CD14-positive monocyte (primary cell): ENCODE data around the gene KIAA0930. TPM values are rescaled to one million over a fixed set of nuclear protein-coding genes. Genes with fewer than 3 reads are reported as not detected.

Source experiments
- DNase-seq, 3 donors: peaks; one replicate each; pipeline ENCODE4 v3.0.0-alpha.2; 2011 to 2022
- H2AFZ ChIP-seq: 2 replicates; pipeline ENCODE4 v1.6.0; 2012; ENCODE audit warnings: mild to moderate bottlenecking, low read depth, low read length, inconsistent platforms; ENCODE audit not compliant: insufficient read depth, poor library complexity, severe bottlenecking
- H3K27ac ChIP-seq, 2 donors: 1 replicate in 1 of 2; 2 replicates in 1 of 2; pipeline ENCODE4 v1.5.1; 2012 to 2013; ENCODE audit warnings: low read length in 2 of 2, control low read depth in 1 of 2, inconsistent platforms in 1 of 2, low read depth in 1 of 2, mild to moderate bottlenecking in 1 of 2
- H3K27me3 ChIP-seq, 2 donors: one replicate each; pipeline versions ENCODE4 v1.6.0 to v1.6.1; 2011 to 2013; ENCODE audit warnings: low read length in 2 of 2; ENCODE audit not compliant: control insufficient read depth in 2 of 2, insufficient read depth in 2 of 2
- H3K36me3 ChIP-seq, 2 donors: replicated peaks in 1 of 2; 1 replicate in 1 of 2; 2 replicates in 1 of 2; pipeline versions ENCODE4 v1.5.1 to v1.6.1; 2012 to 2013; ENCODE audit warnings: low read length in 2 of 2, control low read depth in 1 of 2, inconsistent platforms in 1 of 2, mild to moderate bottlenecking in 1 of 2; ENCODE audit not compliant: insufficient read depth in 2 of 2, control insufficient read depth in 1 of 2
- H3K4me1 ChIP-seq, 2 donors: 1 replicate in 1 of 2; 2 replicates in 1 of 2; pipeline versions ENCODE4 v1.5.1 to v1.6.1; 2012 to 2013; ENCODE audit warnings: low read length in 2 of 2, control low read depth in 1 of 2, inconsistent platforms in 1 of 2, mild to moderate bottlenecking in 1 of 2, moderate library complexity in 1 of 2; ENCODE audit not compliant: insufficient read depth in 2 of 2, control insufficient read depth in 1 of 2
- H3K4me2 ChIP-seq: replicated peaks from 2 replicates; pipeline ENCODE3; 2012; ENCODE audit warnings: low read length, moderate library complexity, mild to moderate bottlenecking; ENCODE audit not compliant: poor library complexity, severe bottlenecking; ENCODE audit errors: extremely low read depth
- H3K4me3 ChIP-seq, 3 experiments: fragments of 200-600 bp in 1 of 3; sonication (generic) in 1 of 3; replicated peaks in 1 of 3; 1 replicate in 2 of 3; 2 replicates in 1 of 3; pipeline ENCODE4 v1.5.1; 2011 to 2013; ENCODE audit warnings: low read length in 3 of 3, mild to moderate bottlenecking in 3 of 3, control low read depth in 2 of 3, low read depth in 2 of 3, inconsistent platforms in 1 of 3, moderate library complexity in 1 of 3
- H3K79me2 ChIP-seq: 2 replicates; pipeline ENCODE4 v1.6.0; 2012; ENCODE audit warnings: mild to moderate bottlenecking, control low read depth, inconsistent platforms, low read length, moderate library complexity; ENCODE audit not compliant: insufficient read depth
- H3K9ac ChIP-seq: 2 replicates; pipeline ENCODE4 v1.6.0; 2017; ENCODE audit warnings: low read length, mild to moderate bottlenecking; ENCODE audit not compliant: insufficient read depth, poor library complexity, severe bottlenecking
- H3K9me3 ChIP-seq, 2 donors: replicated peaks in 1 of 2; 1 replicate in 1 of 2; 2 replicates in 1 of 2; pipeline versions ENCODE4 v1.5.1 to v1.6.1; 2012 to 2013; ENCODE audit warnings: low read length in 2 of 2, control low read depth in 1 of 2; ENCODE audit not compliant: control insufficient read depth in 1 of 2, insufficient read depth in 1 of 2
- H4K20me1 ChIP-seq: 2 replicates; pipeline ENCODE4 v1.6.0; 2012; ENCODE audit warnings: mild to moderate bottlenecking, low read length, control low read depth, moderate library complexity; ENCODE audit not compliant: insufficient read depth
- H3K27ac Mint-ChIP-seq, 7 donors: one replicate each; pipeline ENCODE4 v1.8.0; 2020; ENCODE audit warnings: mild to moderate bottlenecking in 7 of 7, mixed read lengths in 7 of 7, moderate library complexity in 6 of 7, inconsistent platforms in 2 of 7
- H3K27me3 Mint-ChIP-seq, 3 donors: one replicate each; pipeline ENCODE4 v1.8.0; 2021 to 2022; ENCODE audit warnings: low read depth in 3 of 3, mild to moderate bottlenecking in 3 of 3, mixed read lengths in 3 of 3, moderate library complexity in 3 of 3, inconsistent platforms in 1 of 3
- H3K36me3 Mint-ChIP-seq, 2 donors: one replicate each; pipeline ENCODE4 v1.8.0; 2020; ENCODE audit warnings: mixed read lengths in 2 of 2, inconsistent platforms in 1 of 2, mild to moderate bottlenecking in 1 of 2
- H3K4me1 Mint-ChIP-seq: one replicate; pipeline ENCODE4 v1.8.0; 2020; ENCODE audit warnings: mild to moderate bottlenecking, mixed read lengths
- H3K4me3 Mint-ChIP-seq, 2 donors: one replicate each; pipeline ENCODE4 v1.8.0; 2020; ENCODE audit warnings: mild to moderate bottlenecking in 2 of 2, mixed read lengths in 2 of 2, moderate library complexity in 1 of 2
- H3K9me3 Mint-ChIP-seq, 7 donors: one replicate each; pipeline ENCODE4 v1.8.0; 2020 to 2022; ENCODE audit warnings: mixed read lengths in 7 of 7, mild to moderate bottlenecking in 6 of 7, moderate library complexity in 6 of 7, inconsistent platforms in 2 of 7
- WGBS: methylation state at CpG from one replicate; pipeline ENCODE4 v1.1.5; 2013; ENCODE audit warnings: missing lambda C conversion rate; ENCODE audit not compliant: insufficient coverage; 5-methylcytosine and 5-hydroxymethylcytosine counted together
- intact Hi-C, 2 donors: fragments of 100-400 bp; cut with micrococcal nuclease; formaldehyde crosslinking; loops; one replicate each; pipeline versions ENCODE4 v1.15.0 to v1.15.1; 2023
- polyA plus RNA-seq, 3 donors: library from polyadenylated mRNA; depleted of rRNA in 1 of 3; unstranded in 2 of 3; stranded (reverse) in 1 of 3; fragments of 300-500 nt in 2 of 3; fragments of >200 nt in 1 of 3; fragmentation: Illumina TruSeq in 2 of 3; gene quantifications; 1 replicate in 2 of 3; 2 replicates in 1 of 3; pipeline ENCODE4 v1.2.3, GENCODE V29; 2012 to 2021
- TF ChIP-seq, protein P1 (sequence below): fragments of 200-600 bp; IDR thresholded peaks from one replicate; pipeline ENCODE4 v1.8.0; 2022; ENCODE audit warnings: antibody characterized with exemption, mild to moderate bottlenecking

Gene KIAA0930
- polyA plus RNA-seq, 3 donors = 14.0 to 89.1 (median 15.6) TPM

DNA sequence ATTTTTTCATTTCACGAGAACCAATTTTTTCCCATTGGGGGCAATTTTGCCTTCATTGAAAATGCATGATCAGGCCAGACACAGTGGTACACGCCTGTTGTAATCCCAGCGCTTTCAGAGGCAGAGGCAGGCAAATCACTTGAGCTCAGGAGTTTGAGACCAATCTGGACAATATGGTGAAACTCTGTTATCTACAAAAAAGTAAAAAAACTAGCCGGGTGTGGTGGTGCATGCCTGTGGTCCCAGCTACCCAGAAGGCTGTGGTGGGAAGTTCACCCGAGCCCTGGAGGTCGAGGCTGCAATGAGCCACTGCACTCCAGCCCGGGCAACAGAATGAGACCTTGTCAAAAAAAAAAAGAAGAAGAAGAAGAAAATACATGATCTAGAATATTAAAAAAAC is 24.8 kb upstream of the KIAA0930 start:
- no peak overlapping the region for H3K4me3 ChIP-seq
- no peak overlapping the region for H3K27ac ChIP-seq
- Mint-ChIP-seq H3K27me3 (peaks cover 10 to 20% (median 13%) of the 10 kb centered on the region in 3 donors), H3K36me3 (peaks cover 0 to 1% of the 10 kb centered on the region in 2 donors), H3K4me1 (peaks cover 54% of the 10 kb centered on the region), H3K27ac (peak overlapping the region in 1 of 7 donors; percentile 66), H3K4me3 (no peak overlapping the region), H3K9me3 (peaks cover 0 to 2% (median 0%) of the 10 kb centered on the region in 7 donors)
- H3K27me3 ChIP-seq = peaks cover 0 to 4% of the 10 kb centered on the region in 2 donors
- no peaks in the 10 kb centered on the region for H3K36me3 ChIP-seq
- H3K4me1 ChIP-seq = peaks cover 62% of the 10 kb centered on the region in 2 donors
- DNase-seq = no peak
- H4K20me1 ChIP-seq = no peaks in the 10 kb centered on the region
- H3K9me3 ChIP-seq = no peaks in the 10 kb centered on the region
- H3K9ac ChIP-seq = no peak overlapping the region
- H3K79me2 ChIP-seq = no peaks in the 10 kb centered on the region
- TF ChIP-seq, protein P1, sequence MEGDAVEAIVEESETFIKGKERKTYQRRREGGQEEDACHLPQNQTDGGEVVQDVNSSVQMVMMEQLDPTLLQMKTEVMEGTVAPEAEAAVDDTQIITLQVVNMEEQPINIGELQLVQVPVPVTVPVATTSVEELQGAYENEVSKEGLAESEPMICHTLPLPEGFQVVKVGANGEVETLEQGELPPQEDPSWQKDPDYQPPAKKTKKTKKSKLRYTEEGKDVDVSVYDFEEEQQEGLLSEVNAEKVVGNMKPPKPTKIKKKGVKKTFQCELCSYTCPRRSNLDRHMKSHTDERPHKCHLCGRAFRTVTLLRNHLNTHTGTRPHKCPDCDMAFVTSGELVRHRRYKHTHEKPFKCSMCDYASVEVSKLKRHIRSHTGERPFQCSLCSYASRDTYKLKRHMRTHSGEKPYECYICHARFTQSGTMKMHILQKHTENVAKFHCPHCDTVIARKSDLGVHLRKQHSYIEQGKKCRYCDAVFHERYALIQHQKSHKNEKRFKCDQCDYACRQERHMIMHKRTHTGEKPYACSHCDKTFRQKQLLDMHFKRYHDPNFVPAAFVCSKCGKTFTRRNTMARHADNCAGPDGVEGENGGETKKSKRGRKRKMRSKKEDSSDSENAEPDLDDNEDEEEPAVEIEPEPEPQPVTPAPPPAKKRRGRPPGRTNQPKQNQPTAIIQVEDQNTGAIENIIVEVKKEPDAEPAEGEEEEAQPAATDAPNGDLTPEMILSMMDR = no peak
- H2AFZ ChIP-seq = no peak overlapping the region
- 100% methylated on average over 1 of the region's 7 CpGs for WGBS
- intact Hi-C loops = loop anchor here (5.0 kb wide), 2 partner anchors 157 to 287 kb away; no protein-coding TSS in a partner anchor
- H3K4me2 ChIP-seq = no peak overlapping the region

DNA sequence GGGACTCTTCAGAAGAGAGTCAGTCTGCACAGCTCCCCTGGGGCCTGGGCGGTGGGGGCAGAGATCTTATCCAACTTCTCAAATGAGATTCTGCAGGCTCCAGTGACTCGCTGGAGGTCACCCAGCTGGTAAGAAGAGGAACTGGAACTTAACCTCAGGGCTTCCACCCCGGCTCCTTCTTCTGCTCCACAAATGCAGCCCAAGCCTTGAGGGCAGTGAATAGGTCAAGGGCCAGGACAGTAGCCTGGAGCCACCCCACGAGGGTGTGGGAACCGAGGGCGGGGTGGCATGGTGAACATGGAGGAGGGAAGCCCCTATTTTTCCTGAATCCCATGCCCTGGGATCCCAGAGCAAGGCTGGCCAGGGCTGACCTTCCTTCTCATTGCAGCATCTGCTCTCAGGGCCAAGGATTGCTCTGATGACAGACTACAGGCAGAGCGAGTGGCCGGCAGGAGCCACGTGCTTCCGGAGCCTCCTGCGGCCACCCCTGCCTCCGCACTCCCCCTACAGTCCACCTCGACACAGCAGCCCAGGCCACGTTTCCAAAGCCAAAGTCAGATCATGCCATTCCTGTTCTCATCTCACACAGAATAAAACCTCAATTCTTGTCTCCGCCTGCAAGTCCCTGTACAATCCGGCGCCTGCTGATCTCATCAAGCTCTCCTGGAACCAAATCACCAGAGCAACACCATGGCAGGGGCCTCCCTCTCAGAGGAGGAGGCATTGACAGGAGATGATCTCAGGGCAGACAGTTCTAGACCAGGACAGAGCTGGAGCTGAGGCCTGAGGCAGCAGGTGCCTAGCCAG is 23.0 kb upstream of the KIAA0930 start:
- peaks cover 9 to 12% (median 10%) of the 10 kb centered on the region in 3 donors for H3K27me3 Mint-ChIP-seq
- Histone ChIP-seq H4K20me1 (no peaks in the 10 kb centered on the region), H3K79me2 (no peaks in the 10 kb centered on the region), H3K9me3 (no peaks in the 10 kb centered on the region), H3K36me3 (no peaks in the 10 kb centered on the region), H3K4me2 (peak overlapping the region; percentile 41), H3K27me3 (peaks cover 0 to 4% of the 10 kb centered on the region in 2 donors), H2AFZ (peak overlapping the region; percentile 77), H3K9ac (no peak overlapping the region), H3K27ac (peak overlapping the region; percentile 71 to 79), H3K4me1 (peaks cover 45% of the 10 kb centered on the region in 2 donors), H3K4me3 (peak overlapping the region in 1 of 3 experiments; percentile 37)
- TF ChIP-seq, protein P1 = peak; percentile 65
- peak overlapping the region; percentile 27 to 57 for H3K4me3 Mint-ChIP-seq
- intact Hi-C loops = no loop called here
- 15% methylated on average over 14 of the region's 17 CpGs for WGBS
- H3K9me3 Mint-ChIP-seq = peaks cover 0 to 1% (median 0%) of the 10 kb centered on the region in 7 donors
- H3K27ac Mint-ChIP-seq = peak overlapping the region; percentile 79 to 92 (median 85)
- H3K4me1 Mint-ChIP-seq = peaks cover 41% of the 10 kb centered on the region
- DNase-seq = peak; percentile 70 to 82 (median 79)
- H3K36me3 Mint-ChIP-seq = no peaks in the 10 kb centered on the region
